HG02852 (cell line): Measurements from ENCODE around the gene CASP4.

Source experiments
- ATAC-seq: cut with Tn5 transposase; IDR thresholded peaks from one replicate; pipeline ENCODE4 v1.9.1; 2021; ENCODE audit warnings: mild to moderate bottlenecking, moderate library complexity; ENCODE audit not compliant: unreplicated experiment

The CASP4 gene

GRCh38 chr11:104895634-104896033 is 72.7 kb downstream of the CASP4 start:
- ATAC-seq, result no peak

- ATAC-seq, result no peak
Observed at GRCh38 chr11:104893876-104894275, 74.5 kb downstream of the CASP4 start.
